Pancreas (tissue), 10 donors: Measurements from ENCODE around the gene EI24. TPM values are rescaled to one million over a fixed set of nuclear protein-coding genes. Genes with fewer than 3 reads are reported as not detected.

Experiments
- ATAC-seq, 4 donors: fragments of 200-7000 bp; cut with Tn5 transposase; one replicate each; pipeline versions ENCODE4 v1.8.0 to v1.9.1; 2020; ENCODE audit warnings: mild to moderate bottlenecking in 4 of 4, moderate library complexity in 4 of 4
- DNase-seq, 6 donors: peaks; one replicate each; pipeline ENCODE4 v3.0.0-alpha.2; 2020
- FAIRE-seq: peaks from 2 replicates; lab custom pipeline; 2012; peaks lifted over from hg19 to GRCh38; lab: Jason Lieb, UNC
- H3K27ac ChIP-seq, 4 donors: fragments of 200-600 bp; sonication (generic); 1 replicate in 3 of 4; 2 replicates in 1 of 4; pipeline versions ENCODE4 v1.5.0 to v1.8.0; 2020
- H3K27me3 ChIP-seq, 4 donors: fragments of 200-600 bp; one replicate each; pipeline ENCODE4 v1.8.0; 2021
- H3K36me3 ChIP-seq, 3 donors: fragments of 200-600 bp; sonication (generic) in 1 of 3; one replicate each; pipeline versions ENCODE4 v1.5.0 to v1.8.0; 2020 to 2021
- H3K4me1 ChIP-seq, 3 donors: fragments of 200-600 bp; one replicate each; pipeline ENCODE4 v1.8.0; 2021
- H3K4me3 ChIP-seq, 4 donors: fragments of 200-600 bp; sonication (generic) in 2 of 4; one replicate each; pipeline versions ENCODE4 v1.5.0 to v1.8.0; 2020 to 2021
- H3K9me3 ChIP-seq, 4 donors: fragments of 200-600 bp; one replicate each; pipeline ENCODE4 v1.8.0; 2021
- CTCF ChIP-seq, 4 donors: fragments of 200-600 bp; sonication (generic) in 3 of 4; IDR thresholded peaks; one replicate each; pipeline versions ENCODE4 v1.5.0 to v1.8.0; 2021; ENCODE audit warnings: antibody characterized with exemption in 4 of 4
- WGBS, 2 donors: extraction: QIAGEN DNeasy Blood & Tissue Kit; methylation state at CpG; one replicate each; pipeline ENCODE4 v1.1.7; 2013; 5-methylcytosine and 5-hydroxymethylcytosine counted together
- intact Hi-C, 3 donors: fragments of 100-400 bp; cut with DNase I; formaldehyde crosslinking; loops; one replicate each; pipeline versions ENCODE4 v1.11.1 to v1.14.2; 2022
- polyA plus RNA-seq, 2 donors: library from polyadenylated mRNA; stranded (reverse); fragments of 200-250 nt; gene quantifications; one replicate each; pipeline ENCODE4 v1.2.3, GENCODE V29; 2013
- total RNA-seq, 6 donors: library from RNA; stranded (reverse); fragmentation: NEBNext Ultra II Directional in 4 of 6; extraction: Animal tissue kit (Norgen Biotek cat#: 25700) in 4 of 6; gene quantifications; one replicate each; pipeline versions ENCODE4 v1.2.1 to v1.2.4, GENCODE V29; 2021 to 2023
- donor health status: healthy with polysubstance abuse.
- donor health status: DM: no; HTN: no; CAD: no; lungs with moderate emphysema.
- donor health status: DM: no; HTN: no; CAD: no.
- donor health status: control.
- donor health status: control.
- donor health status: Bipolar disorder and iron deficiency.
- donor health status: DM: yes; HTN: yes; CAD: no.
- donor health status: DM: no; HTN: no; CAD: no.
- donor health status: DM: no; HTN: no; CAD: no.
- donor health status: DM: yes; HTN: yes; CAD: no.

The EI24 gene
- total and polyA plus RNA-seq, 8 donors = 24.6 to 65.6 (median 47.9) TPM

GRCh38 chr11:125592305-125593113, 23.2 kb downstream of the EI24 start, which contains the start of gene STT3A:
STT3A (plus strand) TSS chr11:125592852; CDS start chr11:125595916, 3,064 bp downstream.
- WGBS, 2 donors = 0% methylated on average over 55 of the region's 55 CpGs
- Histone ChIP-seq H3K27ac (peak within 1 kb of the TSS; percentile 92 to 98 (median 96)), H3K4me1 (peaks cover 10 to 21% (median 11%) of the 10 kb centered on the region in 3 donors), H3K36me3 (peaks cover 0 to 8% (median 2%) of the 10 kb centered on the region in 3 donors), H3K4me3 (peak within 1 kb of the TSS; percentile 51 to 70 (median 65)), H3K9me3 (no peaks in the 10 kb centered on the region), H3K27me3 (no peaks in the 10 kb centered on the region)
- TF ChIP-seq CTCF (IDR thresholded peaks at IDR 0.05) = no peak
- ATAC-seq (peak; percentile 94 to 97 (median 96)), DNase-seq (peak; percentile 99), FAIRE-seq (peak; percentile 98)
- intact Hi-C loops = no loop called here

GRCh38 chr11:125593114-125593820, 24.0 kb downstream of the EI24 start:
- TF ChIP-seq CTCF (IDR thresholded peaks at IDR 0.05) = no peak
- ATAC-seq = peak; percentile 3 to 9 (median 5)
- Histone ChIP-seq H3K4me3 (peak overlapping the region; percentile 51 to 70 (median 65)), H3K27me3 (no peaks in the 10 kb centered on the region), H3K9me3 (no peaks in the 10 kb centered on the region), H3K36me3 (peaks cover 0 to 15% (median 10%) of the 10 kb centered on the region in 3 donors), H3K27ac (peak overlapping the region; percentile 24 to 98 (median 42)), H3K4me1 (peaks cover 10 to 21% (median 11%) of the 10 kb centered on the region in 3 donors)
- DNase-seq = peak in 1 of 6 donors; percentile 19
- FAIRE-seq = no peak
- 1% methylated on average over 18 of the region's 18 CpGs for WGBS, 2 donors
- intact Hi-C loops = no loop called here

- peaks cover 0 to 27% (median 15%) of the 10 kb centered on the region in 3 donors for H3K36me3 ChIP-seq
- WGBS, 2 donors = 44 to 66% methylated on average over 3 of the region's 3 CpGs
- TF ChIP-seq CTCF (IDR thresholded peaks at IDR 0.05) = no peak
- DNase-seq = no peak
- no peaks in the 10 kb centered on the region for H3K9me3 ChIP-seq
- H3K4me3 ChIP-seq = no peak overlapping the region
- intact Hi-C loops = no loop called here
- FAIRE-seq = no peak
- no peaks in the 10 kb centered on the region for H3K27me3 ChIP-seq
- no peak for ATAC-seq
- H3K27ac ChIP-seq = no peak overlapping the region
- peaks cover 10 to 21% (median 11%) of the 10 kb centered on the region in 3 donors for H3K4me1 ChIP-seq
Observed at GRCh38 chr11:125594958-125595357, 25.7 kb downstream of the EI24 start.

GRCh38 chr11:125600663-125601062, 31.4 kb downstream of the EI24 start:
- Histone ChIP-seq H3K9me3 (no peaks in the 10 kb centered on the region), H3K4me3 (no peak overlapping the region), H3K36me3 (peaks cover 0 to 77% (median 53%) of the 10 kb centered on the region in 3 donors), H3K27ac (no peak overlapping the region), H3K27me3 (no peaks in the 10 kb centered on the region), H3K4me1 (peaks cover 0 to 7% (median 0%) of the 10 kb centered on the region in 3 donors)
- no peak for TF ChIP-seq CTCF (IDR thresholded peaks at IDR 0.05)
- intact Hi-C loops = no loop called here
- DNase-seq (no peak), ATAC-seq (no peak), FAIRE-seq (no peak)
- WGBS, 2 donors = 96% methylated on average over 2 of the region's 2 CpGs
